HG03460 (cell line): ENCODE measurements around the gene ZCCHC3.
A peak's percentile ranks its signal among the peaks of the same experiment; 100 is the strongest.
"Not testable (repeated sequence)": the region's sequence is repeated elsewhere in the genome, so short reads cannot be mapped to it uniquely, and the experiment has no call there.

Experiments used
- ATAC-seq: cut with Tn5 transposase; IDR thresholded peaks from one replicate; pipeline ENCODE4 v1.9.1; 2021; ENCODE audit not compliant: unreplicated experiment

The ZCCHC3 gene

DNA sequence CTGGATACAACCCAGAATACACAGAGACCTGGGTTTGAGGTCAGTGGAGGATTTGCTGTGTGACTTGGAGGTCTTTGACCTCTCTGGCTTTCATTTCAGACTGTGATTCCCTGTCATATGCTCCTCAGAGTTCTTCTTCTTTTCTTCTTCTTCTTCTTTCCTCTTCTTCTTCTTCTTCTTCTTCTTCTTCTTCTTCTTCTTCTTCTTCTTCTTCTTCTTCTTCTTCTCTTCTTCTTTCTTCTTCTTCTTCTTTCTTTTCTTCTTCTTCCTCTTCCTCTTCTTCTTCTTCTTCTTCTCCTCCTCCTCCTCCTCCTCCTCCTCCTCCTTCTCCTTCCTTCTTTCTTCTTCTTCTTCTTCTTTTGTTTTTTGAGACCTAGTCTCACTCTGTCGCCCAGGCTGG lies 38.7 kb downstream of the ZCCHC3 start:
- not testable (repeated sequence) for ATAC-seq

DNA sequence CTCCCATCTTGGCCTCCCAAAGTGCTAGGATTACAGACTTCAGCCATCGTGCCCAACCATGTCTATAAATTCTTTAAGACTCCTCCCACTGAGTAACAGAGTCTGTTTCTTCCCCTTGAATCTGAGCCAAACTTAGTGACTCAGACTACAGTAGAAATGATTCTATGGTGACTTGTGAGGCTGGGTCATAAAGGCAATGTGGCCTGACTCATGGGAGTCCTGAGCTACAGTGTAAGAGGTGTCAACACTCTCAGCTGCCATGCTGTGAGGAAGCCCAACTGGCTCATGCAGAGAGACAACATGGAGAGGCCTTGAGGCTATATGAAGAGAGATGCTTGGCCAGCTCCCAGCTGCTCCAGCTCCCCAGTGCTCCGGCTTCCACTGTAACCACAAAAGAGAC lies 44.3 kb downstream of the ZCCHC3 start:
- ATAC-seq, result no peak

DNA sequence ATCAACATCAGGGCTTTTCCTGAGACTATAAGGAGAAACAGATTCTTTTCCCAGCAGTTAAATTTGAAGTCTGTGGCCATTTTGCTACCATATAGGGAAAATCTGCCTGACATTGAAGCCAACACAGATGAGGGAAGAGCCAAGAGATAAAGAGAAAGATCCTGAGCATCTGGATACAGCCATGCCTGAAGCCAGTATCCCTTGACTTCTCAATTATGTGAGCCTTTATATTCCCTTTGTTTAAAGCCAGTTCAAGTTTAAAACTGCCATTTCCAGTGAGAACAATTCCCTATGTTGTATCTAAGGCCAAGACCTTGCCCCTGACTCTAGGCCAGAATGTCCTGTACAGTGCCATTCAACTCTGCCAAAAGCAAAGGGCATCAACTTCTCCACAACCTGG lies 45.7 kb downstream of the ZCCHC3 start:
- no peak for ATAC-seq

DNA sequence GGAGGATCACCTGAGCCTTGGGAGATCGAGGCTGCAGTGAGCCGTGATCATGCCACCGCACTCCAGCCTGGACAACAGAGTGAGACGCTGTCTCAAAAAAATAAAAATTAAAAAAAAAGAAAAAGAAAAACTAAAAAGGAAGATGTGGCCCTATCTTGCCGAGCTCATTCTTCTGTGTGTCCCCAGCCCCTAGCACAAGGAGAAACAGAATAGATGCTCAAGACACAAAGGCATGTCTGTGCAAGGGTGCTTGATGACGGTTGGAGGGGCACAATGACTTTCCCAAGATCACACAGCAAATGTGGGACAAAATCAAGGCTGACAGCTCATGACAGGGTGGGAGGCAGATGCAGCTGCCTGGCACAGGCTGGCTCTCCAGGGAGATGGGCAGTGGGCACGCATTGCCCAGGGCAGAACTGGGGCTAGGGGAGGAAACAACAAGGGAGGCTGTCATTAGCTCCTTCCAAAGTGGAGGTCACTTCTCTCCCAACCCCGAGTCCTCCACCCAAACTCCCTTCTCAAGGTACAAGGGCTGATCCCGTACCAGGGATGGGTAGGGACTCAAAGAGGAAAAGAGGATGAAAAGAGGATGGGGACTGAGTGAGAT lies 48.8 kb downstream of the ZCCHC3 start:
- no peak for ATAC-seq

DNA sequence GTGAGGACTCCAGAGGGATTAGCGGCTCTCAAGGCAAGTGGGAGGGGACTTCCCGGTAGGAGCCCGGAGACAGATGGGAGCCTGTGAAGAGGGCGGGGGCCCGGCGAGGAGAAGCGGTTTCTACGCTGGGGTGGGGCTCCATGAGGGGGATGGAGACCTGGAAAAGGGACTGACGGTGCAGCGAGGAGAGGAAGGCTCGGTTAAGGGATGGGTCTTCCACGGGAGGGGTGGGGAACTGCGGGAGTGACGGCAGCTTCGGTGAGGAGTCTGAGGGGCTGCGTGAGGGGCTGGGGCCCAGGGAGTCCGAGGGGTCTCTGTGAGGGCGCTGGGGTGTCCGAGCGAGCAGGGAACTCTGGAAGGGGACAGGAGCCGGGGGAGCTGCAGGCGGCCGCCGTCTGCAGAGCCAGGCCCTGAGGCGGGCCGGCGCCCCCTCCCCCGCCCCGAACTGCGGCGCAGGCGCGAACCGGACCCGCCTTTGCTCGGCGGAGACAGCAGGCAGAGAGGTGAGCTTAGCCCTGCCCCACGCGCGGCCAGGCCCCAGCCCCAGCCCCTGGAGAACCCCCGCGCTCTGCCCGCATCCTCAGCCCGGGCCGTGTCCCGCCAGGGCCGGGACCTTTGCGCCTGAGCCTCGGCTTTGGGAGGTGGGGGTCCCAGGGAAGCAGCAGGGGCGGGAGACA lies 49.4 kb downstream of the ZCCHC3 start, which contains the start of gene NRSN2:
NRSN2 (plus strand) TSS at position 472 of the 677 bp plus-strand sequence. CDS start 2,533 bp downstream, outside the sequence.
- peak; percentile 45 for ATAC-seq

DNA sequence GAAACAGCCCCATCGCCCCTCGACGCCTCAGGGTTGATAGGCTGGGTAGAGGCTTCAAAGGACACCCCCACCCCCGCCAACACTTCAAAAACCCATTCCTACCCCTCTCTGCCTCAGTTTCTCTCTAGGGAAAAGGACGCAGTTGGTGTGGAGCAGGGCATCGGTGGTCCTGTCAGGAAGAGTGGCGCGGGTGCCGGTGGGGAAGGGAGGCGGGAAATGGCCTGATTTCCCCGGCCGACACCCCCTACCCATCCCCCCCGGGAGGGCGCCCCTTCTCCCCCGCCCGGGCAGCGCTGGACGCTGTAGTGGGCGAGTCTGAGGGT lies 49.9 kb downstream of the ZCCHC3 start:
- ATAC-seq, result peak; percentile 1

DNA sequence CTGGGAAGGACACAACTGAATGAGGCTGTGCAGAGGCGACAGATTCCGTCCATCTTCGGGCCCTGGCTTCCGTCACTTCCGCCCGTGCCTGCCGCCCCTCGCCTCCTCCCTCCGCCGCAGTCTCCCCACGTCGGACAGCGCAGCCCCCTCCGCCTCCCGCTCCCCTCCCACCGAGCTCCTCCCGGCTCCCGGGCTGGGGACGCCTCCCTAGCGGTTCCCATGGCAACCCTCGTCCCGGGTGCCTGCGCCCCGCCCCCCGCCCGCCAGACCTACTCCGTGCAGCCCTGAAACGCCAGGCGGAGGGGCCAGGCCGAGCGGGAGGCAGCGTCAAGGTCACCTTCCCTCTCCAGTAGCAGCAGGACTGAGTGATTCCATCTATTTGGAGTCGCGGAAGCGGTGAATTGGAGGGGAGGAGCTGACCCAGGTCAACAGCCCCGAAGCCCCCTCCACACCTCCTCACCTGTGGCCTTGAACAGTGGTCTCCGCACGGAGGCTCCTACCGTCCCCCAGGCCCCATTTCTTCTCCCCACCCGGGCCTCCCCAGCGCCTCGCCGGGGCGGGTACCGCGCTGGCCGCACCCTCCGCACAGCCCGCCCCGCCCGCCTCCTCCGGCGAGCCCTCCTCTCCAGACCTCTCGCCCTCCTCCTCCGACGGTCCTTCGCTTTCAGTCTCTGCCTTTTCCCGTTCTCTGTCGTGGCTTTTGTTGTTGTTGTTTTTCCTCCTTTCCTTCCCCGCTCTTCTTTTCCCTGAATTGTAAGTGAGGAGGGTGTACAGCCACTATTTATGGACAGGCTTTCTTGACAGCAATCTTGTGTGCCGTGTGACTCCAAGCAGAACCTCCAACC lies 50.5 kb downstream of the ZCCHC3 start:
- ATAC-seq, result peak; percentile 76

DNA sequence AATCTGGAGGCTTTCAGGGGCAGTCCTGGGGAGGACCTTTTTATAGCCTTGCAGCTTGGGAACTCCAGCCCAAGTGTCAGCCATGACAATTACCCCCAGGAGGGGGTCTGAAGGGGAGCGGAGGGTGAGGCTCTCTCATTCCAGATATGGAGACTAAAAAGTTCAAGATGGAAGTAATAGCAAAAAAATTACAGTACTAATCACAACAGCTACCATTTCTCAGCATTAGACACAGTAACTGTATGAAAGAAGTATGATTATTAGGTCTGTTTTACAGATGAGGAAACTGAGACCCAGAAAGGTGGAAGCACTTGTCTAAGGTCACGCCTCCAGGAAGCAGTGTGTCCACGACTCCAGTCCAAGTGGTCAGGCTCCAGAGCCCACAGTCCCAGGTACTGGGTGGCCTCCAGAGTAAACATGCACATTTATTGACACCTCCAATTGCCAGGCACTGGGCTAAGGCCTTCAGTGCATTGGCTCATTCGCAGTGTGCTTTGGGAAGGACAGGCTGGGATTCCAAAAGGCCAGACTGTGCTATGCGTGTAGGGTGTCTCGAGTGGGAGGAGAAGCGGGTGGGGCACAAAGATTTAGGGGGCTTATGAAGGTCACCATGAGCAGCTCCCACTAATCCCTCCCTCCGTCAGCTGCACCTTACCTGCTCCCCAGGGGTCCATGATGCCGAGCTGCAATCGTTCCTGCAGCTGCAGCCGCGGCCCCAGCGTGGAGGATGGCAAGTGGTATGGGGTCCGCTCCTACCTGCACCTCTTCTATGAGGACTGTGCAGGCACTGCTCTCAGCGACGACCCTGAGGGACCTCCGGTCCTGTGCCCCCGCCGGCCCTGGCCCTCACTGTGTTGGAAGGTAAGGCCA lies 51.8 kb downstream of the ZCCHC3 start:
- ATAC-seq, result no peak
